ENCODE data around the gene CADPS2. TPM values are rescaled to one million over a fixed set of nuclear protein-coding genes. Genes with fewer than 3 reads are reported as not detected.

The CADPS2 gene
- total and polyA plus RNA-seq, 2 of the 4 experiments (the other 2 are of a cell fraction): 0.10 to 0.54 TPM

DNA sequence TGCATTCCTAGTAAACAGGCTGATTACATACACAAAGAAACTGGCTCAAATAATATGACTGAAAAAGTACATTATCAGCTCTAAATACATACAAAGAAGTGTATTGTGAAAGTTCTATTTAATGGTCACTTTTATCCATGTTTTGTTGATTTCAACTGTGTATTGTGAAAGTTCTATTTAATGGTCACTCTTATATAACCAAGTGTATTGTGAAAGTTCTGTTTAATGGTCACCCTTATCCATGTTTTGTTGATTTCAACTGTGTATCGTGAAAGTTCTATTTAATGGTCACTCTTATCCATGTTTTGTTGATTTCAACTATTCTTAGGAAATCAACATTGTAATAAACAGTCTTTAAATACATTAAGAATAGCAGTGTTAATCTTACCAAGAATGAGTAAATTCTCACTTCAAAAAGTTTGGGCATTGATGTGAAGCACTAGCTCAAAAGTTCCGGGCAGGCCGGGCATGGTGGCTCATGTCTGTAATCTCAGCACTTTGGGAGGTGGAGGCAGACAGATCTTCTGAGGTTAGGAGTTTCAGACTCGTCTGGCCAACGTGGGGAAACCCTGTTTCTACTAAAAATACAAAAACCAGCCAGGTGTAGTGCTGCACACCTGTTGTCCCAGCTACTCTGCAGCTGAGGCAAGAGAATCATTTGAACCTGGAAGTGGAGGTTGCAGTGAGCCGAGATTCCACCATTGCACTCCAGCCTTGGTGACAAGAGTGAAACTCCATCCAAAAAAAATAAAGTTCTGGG, 546.9 kb downstream of the CADPS2 start:
- no peaks in the 10 kb centered on the region for H3K4me1 ChIP-seq (ENCODE audit: control insufficient read depth, insufficient read depth, low read length)
- H3K9me3 ChIP-seq (ENCODE audit: control insufficient read depth, insufficient read depth, low read length): no peaks in the 10 kb centered on the region
- no peak overlapping the region for H3K27ac ChIP-seq (ENCODE audit: insufficient read depth, low read length)
- ATAC-seq (ENCODE audit: low read depth): no peak
- no peak overlapping the region for H3K18ac ChIP-seq (ENCODE audit: low read depth, low read length)
- H2BK120ac ChIP-seq (ENCODE audit: low read depth, low read length): no peak overlapping the region
- no peak overlapping the region for H2AK9ac ChIP-seq (replicated peaks; ENCODE audit: low read depth, low read length, poor library complexity)
- no peak overlapping the region for H4K91ac ChIP-seq (ENCODE audit: insufficient read depth, low read depth, low read length)
- WGBS, 2 experiments (ENCODE audit: extremely low coverage in 2 of 2, insufficient read length in 1 of 2): no CpG with 5 or more reads among the region's 6 CpGs
- no peak overlapping the region for H2BK5ac ChIP-seq (ENCODE audit: low read depth, low read length, poor library complexity, severe bottlenecking)
- H2BK20ac ChIP-seq (ENCODE audit: low read depth, low read length): no peak overlapping the region
- no peaks in the 10 kb centered on the region for H3K9me1 ChIP-seq (ENCODE audit: insufficient read depth, low read length)
- ChIA-PET POLR2A (ENCODE audit: unreplicated experiment) (no interaction called here), CTCF (no interaction called here)
- TF ChIP-seq CEBPB (IDR thresholded peaks at IDR 0.05; ENCODE audit: low read depth, low read length) (no peak), SMC3 (IDR thresholded peaks at IDR 0.05; ENCODE audit: low read depth, low read length) (no peak), RFX5 (IDR thresholded peaks at IDR 0.05; ENCODE audit: low read depth, low read length) (no peak), MXI1 (IDR thresholded peaks at IDR 0.05; ENCODE audit: borderline replicate concordance, low read depth, low read length) (no peak), MAZ (IDR thresholded peaks at IDR 0.05; ENCODE audit: borderline replicate concordance, low read depth, low read length) (no peak), CHD1 (IDR thresholded peaks at IDR 0.05; ENCODE audit: low read depth, low read length) (no peak), RAD21 (IDR thresholded peaks at IDR 0.05; ENCODE audit: low read length) (no peak), POLR2A (IDR thresholded peaks at IDR 0.05; ENCODE audit: low read depth, low read length) (no peak), MAFK (IDR thresholded peaks at IDR 0.05; ENCODE audit: low read depth, low read length) (no peak), FOS (IDR thresholded peaks at IDR 0.05; ENCODE audit: low read depth, low read length) (no peak)
- TF ChIP-seq, protein P1, sequence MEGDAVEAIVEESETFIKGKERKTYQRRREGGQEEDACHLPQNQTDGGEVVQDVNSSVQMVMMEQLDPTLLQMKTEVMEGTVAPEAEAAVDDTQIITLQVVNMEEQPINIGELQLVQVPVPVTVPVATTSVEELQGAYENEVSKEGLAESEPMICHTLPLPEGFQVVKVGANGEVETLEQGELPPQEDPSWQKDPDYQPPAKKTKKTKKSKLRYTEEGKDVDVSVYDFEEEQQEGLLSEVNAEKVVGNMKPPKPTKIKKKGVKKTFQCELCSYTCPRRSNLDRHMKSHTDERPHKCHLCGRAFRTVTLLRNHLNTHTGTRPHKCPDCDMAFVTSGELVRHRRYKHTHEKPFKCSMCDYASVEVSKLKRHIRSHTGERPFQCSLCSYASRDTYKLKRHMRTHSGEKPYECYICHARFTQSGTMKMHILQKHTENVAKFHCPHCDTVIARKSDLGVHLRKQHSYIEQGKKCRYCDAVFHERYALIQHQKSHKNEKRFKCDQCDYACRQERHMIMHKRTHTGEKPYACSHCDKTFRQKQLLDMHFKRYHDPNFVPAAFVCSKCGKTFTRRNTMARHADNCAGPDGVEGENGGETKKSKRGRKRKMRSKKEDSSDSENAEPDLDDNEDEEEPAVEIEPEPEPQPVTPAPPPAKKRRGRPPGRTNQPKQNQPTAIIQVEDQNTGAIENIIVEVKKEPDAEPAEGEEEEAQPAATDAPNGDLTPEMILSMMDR (conservative IDR thresholded peaks at IDR 0.05; ENCODE audit: low read depth, low read length): no peak
- H3K9ac ChIP-seq (ENCODE audit: low read depth, low read length): no peak overlapping the region
- no TSS peak for BruUV-seq (replicated peaks)
- no peak overlapping the region for H4K8ac ChIP-seq (ENCODE audit: low read depth in 2 of 2, low read length in 2 of 2)
- H3K79me1 ChIP-seq (ENCODE audit: low read depth in 1 of 2, low read length in 2 of 2): no peaks in the 10 kb centered on the region
- dilution Hi-C loops (cut with HindIII; ENCODE audit: low sequenced_read_pairs, unreplicated experiment): no loop called here
- no peak overlapping the region for H3K23ac ChIP-seq (ENCODE audit: low read depth, low read length)
- in situ Hi-C loops (cut with MboI; ENCODE audit: low sequenced_read_pairs): no loop called here
- H4K5ac ChIP-seq (ENCODE audit: low read depth, low read length): no peak overlapping the region
- no peak overlapping the region for H2AK5ac ChIP-seq (ENCODE audit: low read depth, low read length)
- H3K36me3 ChIP-seq (ENCODE audit: control insufficient read depth, insufficient read depth, low read length): no peaks in the 10 kb centered on the region
- H3K4me2 ChIP-seq (ENCODE audit: low read depth, low read length): no peak overlapping the region
- H3K14ac ChIP-seq (replicated peaks; ENCODE audit: low read depth, low read length): no peak overlapping the region
- DNase-seq: no peak
- H3K27me3 ChIP-seq (ENCODE audit: control insufficient read depth, insufficient read depth, low read length): no peaks in the 10 kb centered on the region
- no peaks in the 10 kb centered on the region for H4K20me1 ChIP-seq (ENCODE audit: insufficient read depth, low read length)
- H3K4me3 ChIP-seq (ENCODE audit: insufficient read depth, low read depth, low read length): no peak overlapping the region
- H3K4ac ChIP-seq (ENCODE audit: low read depth, low read length): no peak overlapping the region
- no peak overlapping the region for H3K56ac ChIP-seq (ENCODE audit: extremely low read depth, insufficient read depth, low read length)
- no peak overlapping the region for H2AFZ ChIP-seq (replicated peaks; ENCODE audit: low read length, poor library complexity)
- no peak overlapping the region for H2BK15ac ChIP-seq (ENCODE audit: low read depth, low read length)
- intact Hi-C loops (cut with micrococcal nuclease): no loop called here
